Osteocyte (in vitro differentiated cells): ENCODE measurements around the gene MBD3. TPM values are rescaled to one million over a fixed set of nuclear protein-coding genes. Genes with fewer than 3 reads are reported as not detected.

ENCODE experiments used
- DNase-seq: peaks from one replicate; pipeline ENCODE4 v3.0.0; 2021; ENCODE audit warnings: mixed read lengths; ENCODE audit not compliant: unreplicated experiment; ENCODE audit errors: extremely low spot score
- H3K27ac Mint-ChIP-seq: one replicate; pipeline ENCODE4 v1.8.0; 2021; ENCODE audit warnings: mild to moderate bottlenecking, mixed read lengths; ENCODE audit not compliant: unreplicated experiment
- H3K27me3 Mint-ChIP-seq: one replicate; pipeline ENCODE4 v1.8.0; 2021; ENCODE audit warnings: mixed read lengths; ENCODE audit not compliant: unreplicated experiment
- H3K36me3 Mint-ChIP-seq: one replicate; pipeline ENCODE4 v1.8.0; 2021; ENCODE audit warnings: mixed read lengths; ENCODE audit not compliant: unreplicated experiment
- H3K4me1 Mint-ChIP-seq: one replicate; pipeline ENCODE4 v1.8.0; 2021; ENCODE audit warnings: mixed read lengths; ENCODE audit not compliant: unreplicated experiment
- H3K4me3 Mint-ChIP-seq: one replicate; pipeline ENCODE4 v1.8.0; 2021; ENCODE audit warnings: mild to moderate bottlenecking, moderate library complexity, mixed read lengths; ENCODE audit not compliant: unreplicated experiment
- H3K9me3 Mint-ChIP-seq: one replicate; pipeline ENCODE4 v1.8.0; 2021; ENCODE audit warnings: mixed read lengths; ENCODE audit not compliant: unreplicated experiment
- total RNA-seq: library from RNA; stranded (reverse); gene quantifications from 2 replicates; pipeline ENCODE4 v1.2.1, GENCODE V29; 2021
- TF ChIP-seq, protein P1 (sequence below): fragments of 200-600 bp; sonication (generic); IDR thresholded peaks from 2 replicates; pipeline ENCODE4 v1.5.0; 2021; ENCODE audit warnings: antibody characterized with exemption, mild to moderate bottlenecking, moderate library complexity

MBD3 gene
- total RNA-seq, 1 donor from 2014 or later, result 101 TPM

DNA sequence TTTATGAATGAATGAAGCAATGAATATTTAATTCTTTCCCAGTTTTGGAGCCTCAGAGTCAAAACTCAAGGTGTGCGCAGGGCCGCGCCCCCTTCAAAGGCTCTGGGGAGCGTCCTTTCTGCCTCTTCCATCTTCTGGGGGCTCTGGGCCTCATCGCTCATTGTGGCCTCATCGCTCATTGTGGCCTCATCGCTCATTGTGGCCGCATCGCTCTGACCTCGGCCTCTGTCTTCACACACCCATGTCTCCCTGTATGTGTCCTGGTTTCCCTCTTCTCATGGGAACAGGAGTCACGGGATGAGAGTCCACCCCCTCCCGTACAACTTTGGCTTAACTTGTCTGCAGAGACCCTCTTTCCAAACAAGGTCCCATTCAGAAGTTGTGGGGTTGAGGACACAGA is 21.3 kb downstream of the MBD3 start:
- H3K27ac Mint-ChIP-seq, result no peak overlapping the region
- H3K9me3 Mint-ChIP-seq, result no peaks in the 10 kb centered on the region
- H3K36me3 Mint-ChIP-seq, result no peaks in the 10 kb centered on the region
- H3K4me1 Mint-ChIP-seq, result peaks cover 8% of the 10 kb centered on the region
- H3K27me3 Mint-ChIP-seq, result peaks cover 4% of the 10 kb centered on the region
- no peak for DNase-seq
- no peak overlapping the region for H3K4me3 Mint-ChIP-seq
- TF ChIP-seq, protein P1, sequence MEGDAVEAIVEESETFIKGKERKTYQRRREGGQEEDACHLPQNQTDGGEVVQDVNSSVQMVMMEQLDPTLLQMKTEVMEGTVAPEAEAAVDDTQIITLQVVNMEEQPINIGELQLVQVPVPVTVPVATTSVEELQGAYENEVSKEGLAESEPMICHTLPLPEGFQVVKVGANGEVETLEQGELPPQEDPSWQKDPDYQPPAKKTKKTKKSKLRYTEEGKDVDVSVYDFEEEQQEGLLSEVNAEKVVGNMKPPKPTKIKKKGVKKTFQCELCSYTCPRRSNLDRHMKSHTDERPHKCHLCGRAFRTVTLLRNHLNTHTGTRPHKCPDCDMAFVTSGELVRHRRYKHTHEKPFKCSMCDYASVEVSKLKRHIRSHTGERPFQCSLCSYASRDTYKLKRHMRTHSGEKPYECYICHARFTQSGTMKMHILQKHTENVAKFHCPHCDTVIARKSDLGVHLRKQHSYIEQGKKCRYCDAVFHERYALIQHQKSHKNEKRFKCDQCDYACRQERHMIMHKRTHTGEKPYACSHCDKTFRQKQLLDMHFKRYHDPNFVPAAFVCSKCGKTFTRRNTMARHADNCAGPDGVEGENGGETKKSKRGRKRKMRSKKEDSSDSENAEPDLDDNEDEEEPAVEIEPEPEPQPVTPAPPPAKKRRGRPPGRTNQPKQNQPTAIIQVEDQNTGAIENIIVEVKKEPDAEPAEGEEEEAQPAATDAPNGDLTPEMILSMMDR, result no peak

DNA sequence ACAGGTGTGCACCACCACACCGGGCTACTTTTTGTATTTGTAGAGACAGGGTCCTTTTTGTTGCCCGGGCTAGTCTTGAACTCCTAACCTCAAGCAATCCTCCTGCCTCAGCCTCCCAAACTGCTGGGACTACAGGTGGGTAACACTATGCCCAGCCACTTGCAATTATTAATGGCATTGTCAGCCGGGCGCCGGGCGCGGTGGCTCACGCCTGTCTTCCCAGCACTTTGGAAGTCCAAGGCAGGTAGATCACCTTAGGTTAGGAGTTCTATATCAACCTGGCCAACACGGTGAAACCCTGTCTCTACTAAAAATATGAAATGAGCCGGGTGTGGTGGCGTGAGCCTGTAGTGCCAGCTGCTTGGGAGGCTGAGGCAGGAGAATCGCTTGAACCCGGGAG is 21.8 kb downstream of the MBD3 start:
- Mint-ChIP-seq H3K27me3 (peaks cover 4% of the 10 kb centered on the region), H3K4me3 (no peak overlapping the region), H3K9me3 (no peaks in the 10 kb centered on the region), H3K27ac (no peak overlapping the region), H3K36me3 (no peaks in the 10 kb centered on the region), H3K4me1 (peaks cover 8% of the 10 kb centered on the region)
- DNase-seq, result no peak
- TF ChIP-seq, protein P1, result no peak

DNA sequence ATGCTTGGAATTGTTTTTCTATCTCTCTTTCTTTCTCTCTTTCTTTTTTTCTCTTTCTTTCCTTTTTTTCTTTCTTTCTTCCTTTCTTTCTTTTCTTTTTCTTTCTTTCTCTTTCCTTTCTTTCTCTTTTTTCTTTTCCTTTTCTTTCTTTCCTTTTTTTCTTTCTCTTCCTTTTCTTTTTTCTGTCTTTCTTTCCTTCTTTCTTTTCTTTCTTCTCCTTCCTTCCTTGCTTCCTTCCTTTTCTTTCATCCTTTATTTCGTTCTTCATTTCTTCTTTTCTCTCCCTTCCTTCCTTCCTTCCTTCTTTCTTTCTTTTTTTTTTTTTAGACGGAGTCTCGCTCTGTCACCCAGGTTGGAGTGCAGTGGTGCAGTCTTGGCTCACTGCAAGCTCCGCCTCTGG is 22.7 kb downstream of the MBD3 start:
- Mint-ChIP-seq H3K36me3 (no peaks in the 10 kb centered on the region), H3K9me3 (no peaks in the 10 kb centered on the region), H3K4me3 (peak overlapping the region; percentile 49), H3K27ac (no peak overlapping the region), H3K27me3 (peaks cover 4% of the 10 kb centered on the region), H3K4me1 (peaks cover 16% of the 10 kb centered on the region)
- DNase-seq, result no peak
- TF ChIP-seq, protein P1, result no peak

DNA sequence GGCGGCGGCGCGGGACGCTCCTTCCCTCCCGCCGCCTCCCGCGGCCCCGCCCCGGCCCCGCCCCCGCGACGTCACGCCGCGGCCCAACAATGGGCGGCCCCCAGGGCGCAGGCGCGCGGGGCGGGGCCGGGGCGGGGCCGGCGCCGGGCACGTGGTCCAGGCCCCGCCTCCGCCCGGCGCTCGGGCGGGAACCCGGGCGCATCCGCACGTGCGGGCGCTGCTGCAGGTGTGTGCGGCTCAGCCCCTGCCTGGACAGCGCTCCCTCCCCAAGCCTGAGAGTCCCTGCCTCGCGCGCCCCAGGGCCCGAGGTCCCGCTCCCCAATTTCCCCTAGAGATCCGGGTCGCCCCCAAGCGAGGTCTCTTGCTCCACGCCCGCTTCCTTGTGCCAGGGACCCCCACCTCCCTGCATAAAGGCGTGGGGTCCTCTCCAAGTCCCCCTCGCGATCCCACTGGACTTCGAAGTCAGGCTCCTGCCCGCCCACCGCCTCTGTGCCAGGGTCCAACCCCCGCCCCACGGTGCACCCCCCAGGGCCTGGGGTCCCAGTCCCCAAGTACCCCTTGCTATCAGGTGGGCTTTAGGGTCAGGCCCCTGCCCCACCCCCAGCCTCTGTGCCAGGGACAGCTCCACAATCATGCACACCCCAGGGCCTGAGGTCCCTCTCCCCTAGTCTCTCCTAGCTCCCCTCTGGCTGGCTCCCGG is 24.2 kb downstream of the MBD3 start, which contains the start of gene MEX3D:
Gene MEX3D, minus strand, starts transcription at position 6 of the 700 bp plus-strand sequence. CDS start 267 bp downstream, outside the sequence.
- peaks cover 22% of the 10 kb centered on the region for H3K4me1 Mint-ChIP-seq
- DNase-seq, result no peak
- peaks cover 3% of the 10 kb centered on the region for H3K36me3 Mint-ChIP-seq
- peak within 1 kb of the TSS; percentile 64 for H3K27ac Mint-ChIP-seq
- H3K9me3 Mint-ChIP-seq, result no peaks in the 10 kb centered on the region
- H3K4me3 Mint-ChIP-seq, result peak within 1 kb of the TSS; percentile 68
- peaks cover 4% of the 10 kb centered on the region for H3K27me3 Mint-ChIP-seq
- TF ChIP-seq, protein P1, result no peak

DNA sequence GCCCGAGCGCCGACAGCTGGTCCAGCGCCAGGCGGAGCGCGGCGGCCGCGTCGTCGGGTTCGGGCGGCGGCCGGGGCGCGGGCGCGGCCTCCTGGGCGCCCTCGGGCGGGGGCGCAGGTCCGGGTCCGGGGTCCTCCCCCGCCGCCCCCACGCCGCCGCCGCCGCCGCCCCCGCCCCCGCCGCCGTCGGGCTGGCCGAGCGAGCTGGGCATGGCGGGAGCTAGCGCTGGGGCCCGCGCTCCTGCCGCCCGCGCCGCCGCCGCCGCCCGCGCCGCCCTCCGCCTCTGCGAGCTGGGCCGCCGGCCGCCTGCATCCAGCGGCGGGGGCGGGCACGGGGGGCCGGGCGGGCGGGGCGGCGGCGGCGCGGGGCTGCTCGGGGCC is 24.8 kb downstream of the MBD3 start:
- Mint-ChIP-seq H3K4me3 (no peak overlapping the region), H3K4me1 (peaks cover 21% of the 10 kb centered on the region), H3K36me3 (peaks cover 3% of the 10 kb centered on the region), H3K9me3 (no peaks in the 10 kb centered on the region), H3K27me3 (peaks cover 4% of the 10 kb centered on the region), H3K27ac (no peak overlapping the region)
- TF ChIP-seq, protein P1, result no peak
- DNase-seq, result no peak
